Endothelial cell of umbilical vein (primary cell): Measurements from ENCODE around the gene GRK4. TPM values are rescaled to one million over a fixed set of nuclear protein-coding genes. Genes with fewer than 3 reads are reported as not detected.

ENCODE experiments used
- BruUV-seq: library from RNA; stranded (reverse); fragments of 400-500 nt; replicated peaks from 2 replicates; lab custom pipeline; 2021; lab: Mats Ljungman, UMichigan
- CTCF ChIA-PET: fragments of 300-600, 350-600 bp; sonication (Branson Sonifier 250); formaldehyde crosslinking; loops from one replicate; lab custom pipeline; 2021; ENCODE audit warnings: antibody characterized with exemption, inconsistent platforms; lab: Charles Lee
- POLR2A ChIA-PET: fragments of 300-600, 350-600 bp; sonication (Branson Sonifier 250); formaldehyde crosslinking; loops from one replicate; lab custom pipeline; 2021; ENCODE audit warnings: antibody characterized with exemption, inconsistent platforms; lab: Charles Lee
- DNase-seq: peaks from one replicate; pipeline ENCODE4 v3.0.0-alpha.2; 2011; ENCODE audit warnings: low read depth, low spot score
- FAIRE-seq: peaks from 2 replicates; lab custom pipeline; 2011; peaks lifted over from hg19 to GRCh38; lab: Jason Lieb, UNC
- H2AFZ ChIP-seq: 2 replicates; pipeline ENCODE4 v1.6.0; 2012; ENCODE audit warnings: low read depth, low read length, control low read depth, inconsistent platforms
- H3K27ac ChIP-seq: 2 replicates; pipeline ENCODE4 v1.5.1; 2011; ENCODE audit warnings: low read depth, mild to moderate bottlenecking, control low read depth, low read length, moderate library complexity; ENCODE audit not compliant: insufficient read depth
- H3K27me3 ChIP-seq, 2 experiments: 2 replicates each; pipeline versions ENCODE4 v1.6.0 to v1.6.1; 2011; ENCODE audit warnings: low read length in 2 of 2, mixed read lengths in 1 of 2; ENCODE audit not compliant: control insufficient read depth in 2 of 2, insufficient read depth in 2 of 2
- H3K36me3 ChIP-seq, 2 experiments: 2 replicates in 1 of 2; 3 replicates in 1 of 2; pipeline ENCODE4 v1.5.1; 2011; ENCODE audit warnings: low read length in 2 of 2, mild to moderate bottlenecking in 1 of 2, moderate library complexity in 1 of 2; ENCODE audit not compliant: control insufficient read depth in 2 of 2, insufficient read depth in 2 of 2; ENCODE audit errors: extremely low read depth in 1 of 2
- H3K4me1 ChIP-seq: 3 replicates; pipeline ENCODE4 v1.5.1; 2011; ENCODE audit warnings: mild to moderate bottlenecking, low read length; ENCODE audit not compliant: control insufficient read depth, insufficient read depth; ENCODE audit errors: extremely low read depth
- H3K4me2 ChIP-seq: 2 replicates; pipeline ENCODE4 v1.6.1; 2011; ENCODE audit warnings: low read length, control low read depth, mixed read lengths; ENCODE audit not compliant: insufficient read depth
- H3K4me3 ChIP-seq, 3 experiments: fragments of 200-600 bp in 1 of 3; sonication (generic), shearing (Covaris generic) in 1 of 3; replicated peaks in 1 of 3; 2 replicates each; pipeline ENCODE4 v1.5.1; 2011 to 2016; ENCODE audit warnings: control low read depth in 3 of 3, low read length in 3 of 3, mild to moderate bottlenecking in 2 of 3, inconsistent platforms in 1 of 3, low read depth in 1 of 3, moderate library complexity in 1 of 3; ENCODE audit not compliant: insufficient read depth in 1 of 3
- H3K79me2 ChIP-seq: 2 replicates; pipeline ENCODE4 v1.6.0; 2012; ENCODE audit warnings: low read length, inconsistent platforms; ENCODE audit not compliant: control insufficient read depth, insufficient read depth
- H3K9ac ChIP-seq: replicated peaks from 2 replicates; pipeline ENCODE3; 2011; ENCODE audit warnings: low read length, control low read depth; ENCODE audit not compliant: insufficient read depth; ENCODE audit errors: extremely low read depth
- H3K9me1 ChIP-seq: replicated peaks from 3 replicates; pipeline ENCODE4 v1.6.0; 2011; ENCODE audit warnings: mild to moderate bottlenecking, low read length; ENCODE audit not compliant: control insufficient read depth, insufficient read depth; ENCODE audit errors: extremely low read depth
- H3K9me3 ChIP-seq: replicated peaks from 2 replicates; pipeline ENCODE4 v1.5.1; 2012; ENCODE audit warnings: low read length, inconsistent platforms; ENCODE audit not compliant: control insufficient read depth, insufficient read depth
- H4K20me1 ChIP-seq: replicated peaks from 2 replicates; pipeline ENCODE3; 2011; ENCODE audit warnings: mild to moderate bottlenecking, low read length; ENCODE audit not compliant: control insufficient read depth, insufficient read depth; ENCODE audit errors: extremely low read depth
- EZH2 ChIP-seq: IDR thresholded peaks from 2 replicates; pipeline ENCODE4 v1.6.1; 2012; ENCODE audit warnings: borderline replicate concordance, low read depth, mild to moderate bottlenecking, moderate library complexity, low read length, inconsistent platforms; ENCODE audit not compliant: severe bottlenecking
- FOS ChIP-seq: IDR thresholded peaks from 2 replicates; pipeline ENCODE4 v1.6.1; 2011; ENCODE audit warnings: mild to moderate bottlenecking, low read length, moderate library complexity, borderline replicate concordance; ENCODE audit not compliant: insufficient read depth
- GATA2 ChIP-seq: IDR thresholded peaks from 2 replicates; pipeline ENCODE4 v1.7.0; 2011; ENCODE audit warnings: low read depth, mild to moderate bottlenecking, moderate library complexity, mixed read lengths, low read length; ENCODE audit not compliant: insufficient read length, insufficient read depth
- JUN ChIP-seq: IDR thresholded peaks from 2 replicates; pipeline ENCODE4 v1.6.1; 2011; ENCODE audit warnings: borderline replicate concordance, low read depth; ENCODE audit not compliant: insufficient read length, insufficient read depth
- MAX ChIP-seq: IDR thresholded peaks from 2 replicates; pipeline ENCODE4 v1.6.1; 2011; ENCODE audit not compliant: insufficient read depth, insufficient read length
- MYC ChIP-seq: IDR thresholded peaks from one replicate; pipeline ENCODE4 v1.6.1; 2011; ENCODE audit warnings: mild to moderate bottlenecking, low read depth, low read length
- POLR2A ChIP-seq: IDR thresholded peaks from 2 replicates; pipeline ENCODE4 v1.6.1; 2012; ENCODE audit warnings: low read depth, mild to moderate bottlenecking, control low read depth, low read length
- POLR2AphosphoS5 ChIP-seq: IDR thresholded peaks from 2 replicates; pipeline ENCODE4 v1.6.1; 2012; ENCODE audit warnings: low read depth, mild to moderate bottlenecking, control low read depth, low read length, moderate library complexity; ENCODE audit not compliant: insufficient read depth
- dilution Hi-C: fragments of 300-500 bp; cut with MboI; formaldehyde crosslinking; loops from one replicate; pipeline ENCODE4 v1.15.0; 2019; ENCODE audit warnings: low sequenced_read_pairs; ENCODE audit not compliant: extremely low pct_ligation_motif_present
- intact Hi-C: fragments of 100-400 bp; cut with micrococcal nuclease; formaldehyde crosslinking; loops from one replicate; pipeline ENCODE4 v1.10.0; 2022
- polyA plus RNA-seq, 4 experiments: library from polyadenylated mRNA; depleted of rRNA in 3 of 4; stranded (reverse) in 3 of 4; unstranded in 1 of 4; fragments of >200 nt; gene quantifications; 2 replicates each; pipeline versions ENCODE4 v1.2.1 to v1.2.3, GENCODE V29; 2011 to 2012; ENCODE audit warnings: missing spikeins in 1 of 4
- total RNA-seq: library from RNA; stranded (reverse); gene quantifications from 2 replicates; pipeline ENCODE4 v1.2.3, GENCODE V29; 2021
- TF ChIP-seq, protein P1 (sequence below), 2 donors: IDR thresholded peaks; 1 replicate in 1 of 2; 2 replicates in 1 of 2; pipeline ENCODE4 v1.5.1; 2011; ENCODE audit warnings: low read length in 2 of 2, mild to moderate bottlenecking in 2 of 2, moderate library complexity in 2 of 2, control low read depth in 1 of 2, inconsistent platforms in 1 of 2, low read depth in 1 of 2; ENCODE audit not compliant: insufficient read depth in 1 of 2; ENCODE audit errors: extremely low read depth in 1 of 2

The GRK4 gene
- total and polyA plus RNA-seq, 2 donors (not counting 3 experiments of a cell fraction or from before 2014, with no cell fraction given): 3.1 to 6.3 TPM

DNA sequence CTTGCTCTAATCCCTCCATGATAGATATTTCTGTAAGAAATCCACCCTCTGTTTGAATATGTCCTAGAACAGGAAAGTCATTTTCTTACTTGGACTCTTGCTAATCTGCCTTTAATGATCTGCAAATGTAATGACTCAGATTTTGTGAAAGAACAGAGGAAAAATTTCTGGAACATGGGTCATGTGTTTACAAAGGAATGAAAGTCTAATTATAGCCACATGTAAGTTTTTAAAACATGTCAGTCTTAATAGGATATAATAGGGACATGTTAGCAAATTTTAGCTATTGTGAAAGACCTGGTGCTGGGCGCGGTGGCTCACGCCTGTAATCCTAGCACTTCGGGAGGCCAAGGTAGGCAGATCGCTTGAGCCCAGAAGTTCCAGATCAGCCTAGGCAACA is 47.6 kb downstream of the GRK4 start:
- H3K79me2 ChIP-seq: no peaks in the 10 kb centered on the region
- no peak overlapping the region for H3K9ac ChIP-seq
- intact Hi-C loops: no loop called here
- H3K9me3 ChIP-seq: no peaks in the 10 kb centered on the region
- no peak overlapping the region for H3K27ac ChIP-seq
- TF ChIP-seq POLR2AphosphoS5 (no peak), POLR2A (no peak), JUN (no peak)
- TF ChIP-seq, protein P1, sequence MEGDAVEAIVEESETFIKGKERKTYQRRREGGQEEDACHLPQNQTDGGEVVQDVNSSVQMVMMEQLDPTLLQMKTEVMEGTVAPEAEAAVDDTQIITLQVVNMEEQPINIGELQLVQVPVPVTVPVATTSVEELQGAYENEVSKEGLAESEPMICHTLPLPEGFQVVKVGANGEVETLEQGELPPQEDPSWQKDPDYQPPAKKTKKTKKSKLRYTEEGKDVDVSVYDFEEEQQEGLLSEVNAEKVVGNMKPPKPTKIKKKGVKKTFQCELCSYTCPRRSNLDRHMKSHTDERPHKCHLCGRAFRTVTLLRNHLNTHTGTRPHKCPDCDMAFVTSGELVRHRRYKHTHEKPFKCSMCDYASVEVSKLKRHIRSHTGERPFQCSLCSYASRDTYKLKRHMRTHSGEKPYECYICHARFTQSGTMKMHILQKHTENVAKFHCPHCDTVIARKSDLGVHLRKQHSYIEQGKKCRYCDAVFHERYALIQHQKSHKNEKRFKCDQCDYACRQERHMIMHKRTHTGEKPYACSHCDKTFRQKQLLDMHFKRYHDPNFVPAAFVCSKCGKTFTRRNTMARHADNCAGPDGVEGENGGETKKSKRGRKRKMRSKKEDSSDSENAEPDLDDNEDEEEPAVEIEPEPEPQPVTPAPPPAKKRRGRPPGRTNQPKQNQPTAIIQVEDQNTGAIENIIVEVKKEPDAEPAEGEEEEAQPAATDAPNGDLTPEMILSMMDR (IDR thresholded peaks at IDR 0.05; ENCODE audit: extremely low read depth in 1 of 2, insufficient read depth in 1 of 2, low read depth in 1 of 2, low read length in 2 of 2): no peak
- BruUV-seq: no TSS peak
- H2AFZ ChIP-seq: no peak overlapping the region
- ChIA-PET POLR2A (no interaction called here), CTCF (no interaction called here)
- H4K20me1 ChIP-seq: no peaks in the 10 kb centered on the region
- no peak for DNase-seq
- no peak overlapping the region for H3K4me2 ChIP-seq
- H3K4me3 ChIP-seq: no peak overlapping the region
- H3K27me3 ChIP-seq: no peaks in the 10 kb centered on the region
- dilution Hi-C loops: no loop called here
- H3K4me1 ChIP-seq: no peaks in the 10 kb centered on the region
- FAIRE-seq: no peak
- no peaks in the 10 kb centered on the region for H3K9me1 ChIP-seq
- H3K36me3 ChIP-seq: no peaks in the 10 kb centered on the region

- no peaks in the 10 kb centered on the region for H3K27me3 ChIP-seq
- no peaks in the 10 kb centered on the region for H3K36me3 ChIP-seq
- H2AFZ ChIP-seq: no peak overlapping the region
- BruUV-seq: no TSS peak
- DNase-seq (no peak), FAIRE-seq (no peak)
- ChIA-PET CTCF (no interaction called here), POLR2A (no interaction called here)
- no peak overlapping the region for H3K9ac ChIP-seq
- no peak overlapping the region for H3K4me3 ChIP-seq
- H4K20me1 ChIP-seq: no peaks in the 10 kb centered on the region
- no peak overlapping the region for H3K4me2 ChIP-seq
- intact Hi-C loops: no loop called here
- H3K27ac ChIP-seq: no peak overlapping the region
- no peaks in the 10 kb centered on the region for H3K9me3 ChIP-seq
- dilution Hi-C loops: no loop called here
- no peaks in the 10 kb centered on the region for H3K79me2 ChIP-seq
- TF ChIP-seq, protein P1 (IDR thresholded peaks at IDR 0.05; ENCODE audit: extremely low read depth in 1 of 2, insufficient read depth in 1 of 2, low read depth in 1 of 2, low read length in 2 of 2): no peak
- TF ChIP-seq POLR2A (no peak), JUN (no peak), POLR2AphosphoS5 (no peak), EZH2 (no peak), FOS (no peak), MYC (no peak), MAX (no peak), GATA2 (no peak)
- H3K4me1 ChIP-seq: no peaks in the 10 kb centered on the region
- H3K9me1 ChIP-seq: no peaks in the 10 kb centered on the region
These were observed 48.3 kb downstream of the GRK4 start for GRCh38 chr4:3011456-3012220.
